ENCODE measurements around the gene MRPS26. TPM values are rescaled to one million over a fixed set of nuclear protein-coding genes. Genes with fewer than 3 reads are reported as not detected.
"Not testable (repeated sequence)": the region's sequence is repeated elsewhere in the genome, so short reads cannot be mapped to it uniquely, and the experiment has no call there.

MRPS26 gene
- 10 to 100 TPM; 33.1 to 44.1 TPM for total RNA-seq
- long read RNA-seq, transcript MRPS26-201 (4 exons, 1,127 nt), result major isoform, 65 of 78 reads
- long read RNA-seq, partial matches to known transcripts, result 9 of 78 reads
- long read RNA-seq, other reads (novel, unspliced or antisense), result 4 of 78 reads

DNA sequence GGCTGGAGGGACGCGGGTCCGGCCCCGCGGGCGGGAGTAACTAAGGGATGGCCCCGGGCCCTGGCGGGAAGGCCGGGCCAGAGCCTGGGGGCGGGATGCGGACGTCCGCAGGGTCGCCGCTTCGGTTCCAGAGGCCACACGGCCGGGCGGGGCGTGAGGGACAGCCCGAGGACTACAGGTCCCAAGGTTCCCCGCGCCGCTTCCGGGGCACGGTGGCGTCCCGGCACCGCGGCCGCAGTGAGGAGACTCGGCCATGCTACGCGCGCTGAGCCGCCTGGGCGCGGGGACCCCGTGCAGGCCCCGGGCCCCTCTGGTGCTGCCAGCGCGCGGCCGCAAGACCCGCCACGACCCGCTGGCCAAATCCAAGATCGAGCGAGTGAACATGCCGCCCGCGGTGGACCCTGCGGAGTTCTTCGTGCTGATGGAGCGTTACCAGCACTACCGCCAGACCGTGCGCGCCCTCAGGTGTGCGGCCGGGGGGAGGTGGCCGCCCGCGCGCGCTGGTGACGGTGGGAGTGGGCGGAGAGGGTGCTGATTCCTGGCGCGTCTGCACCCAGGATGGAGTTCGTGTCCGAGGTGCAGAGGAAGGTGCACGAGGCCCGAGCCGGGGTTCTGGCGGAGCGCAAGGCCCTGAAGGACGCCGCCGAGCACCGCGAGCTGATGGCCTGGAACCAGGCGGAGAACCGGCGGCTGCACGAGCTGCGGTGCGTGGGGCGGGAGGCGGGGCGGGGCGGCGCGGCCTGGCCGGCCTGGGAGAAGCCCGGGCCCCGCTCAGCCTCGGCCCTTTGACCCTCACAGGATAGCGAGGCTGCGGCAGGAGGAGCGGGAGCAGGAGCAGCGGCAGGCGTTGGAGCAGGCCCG lies at the start of gene MRPS26:
Gene MRPS26 (plus strand): TSS at position 237 of the 861 bp plus-strand sequence. CDS start 17 bp downstream, at position 254.
- peak; percentile 90 to 95 for DNase-seq
- intact Hi-C loops (cut with DNase I, micrococcal nuclease), result no loop called here
- ATAC-seq, result peak; percentile 90

DNA sequence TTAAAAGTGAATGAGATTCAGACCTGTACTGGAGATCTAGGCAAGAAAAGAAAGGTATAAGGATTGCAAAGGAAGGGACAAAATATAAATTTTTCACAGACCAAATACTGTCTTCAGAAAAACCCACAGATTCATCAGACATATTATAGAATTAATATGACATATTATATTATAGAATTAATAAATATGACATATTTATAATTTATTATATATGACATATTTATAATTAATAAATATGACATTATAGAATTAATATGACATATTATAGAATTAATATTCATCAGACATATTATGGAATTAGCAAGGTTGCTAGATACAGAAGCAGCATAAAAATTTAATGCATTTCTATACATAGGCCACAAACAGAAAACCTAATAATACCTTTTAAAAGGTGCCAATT lies 47.1 kb upstream of the MRPS26 start:
- no peak for DNase-seq
- intact Hi-C loops (cut with DNase I, micrococcal nuclease), result no loop called here
- no peak for ATAC-seq

DNA sequence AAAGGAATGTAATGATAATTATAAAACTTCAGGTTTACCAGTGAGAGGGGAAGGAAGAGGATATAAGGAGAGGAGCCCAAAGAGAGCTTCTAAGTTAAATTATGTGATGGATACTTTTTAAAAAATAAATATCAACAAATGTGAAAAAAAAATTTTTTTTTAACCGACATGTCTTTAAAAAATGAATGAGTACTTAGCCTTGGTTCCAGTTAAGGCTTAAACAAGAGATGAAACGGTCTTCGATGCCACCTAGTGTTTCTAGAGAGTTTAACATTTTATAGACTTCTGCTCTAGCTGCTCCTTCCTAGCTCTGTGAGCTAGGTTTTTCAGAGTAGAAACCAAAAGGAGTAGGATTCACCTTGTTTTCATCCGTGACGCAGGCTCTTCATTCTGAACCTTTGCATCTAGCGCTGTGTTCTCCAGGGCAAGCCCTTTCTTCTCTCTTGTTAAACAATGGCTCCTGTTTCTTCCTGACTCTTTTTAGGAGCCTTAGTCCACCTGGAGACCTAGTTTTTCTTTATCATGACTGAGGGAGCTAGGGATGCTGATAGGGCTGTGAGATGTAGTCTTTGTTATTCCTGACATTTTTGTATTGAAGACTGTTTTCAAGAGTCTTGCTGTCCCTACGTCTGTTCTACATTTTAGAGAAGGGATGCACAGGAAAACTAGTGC lies 44.9 kb upstream of the MRPS26 start:
- ATAC-seq, result peak; percentile 91
- DNase-seq, result no peak
- intact Hi-C loops (cut with DNase I, micrococcal nuclease), result no loop called here

DNA sequence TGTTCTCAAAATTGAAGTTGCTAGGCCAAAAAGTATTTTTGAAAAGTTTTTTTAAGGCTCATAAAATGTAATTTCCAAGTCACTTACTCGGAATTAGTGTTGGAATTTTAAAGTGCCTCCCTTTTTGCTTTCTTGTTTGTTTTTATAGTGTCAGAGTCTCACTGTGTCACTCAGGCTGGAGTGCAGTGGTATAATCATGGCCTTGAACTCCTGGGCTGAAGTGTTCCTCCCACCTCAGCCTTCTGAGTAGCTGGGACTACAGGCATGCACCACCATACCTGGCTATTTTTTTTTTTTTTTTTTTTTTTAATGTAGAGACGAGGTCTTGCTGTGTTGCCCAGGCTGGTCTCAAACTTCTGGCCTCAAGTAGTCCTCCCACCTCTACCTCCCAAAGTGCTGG lies 42.4 kb upstream of the MRPS26 start:
- no peak for DNase-seq
- intact Hi-C loops (cut with DNase I, micrococcal nuclease), result no loop called here
- no peak for ATAC-seq

DNA sequence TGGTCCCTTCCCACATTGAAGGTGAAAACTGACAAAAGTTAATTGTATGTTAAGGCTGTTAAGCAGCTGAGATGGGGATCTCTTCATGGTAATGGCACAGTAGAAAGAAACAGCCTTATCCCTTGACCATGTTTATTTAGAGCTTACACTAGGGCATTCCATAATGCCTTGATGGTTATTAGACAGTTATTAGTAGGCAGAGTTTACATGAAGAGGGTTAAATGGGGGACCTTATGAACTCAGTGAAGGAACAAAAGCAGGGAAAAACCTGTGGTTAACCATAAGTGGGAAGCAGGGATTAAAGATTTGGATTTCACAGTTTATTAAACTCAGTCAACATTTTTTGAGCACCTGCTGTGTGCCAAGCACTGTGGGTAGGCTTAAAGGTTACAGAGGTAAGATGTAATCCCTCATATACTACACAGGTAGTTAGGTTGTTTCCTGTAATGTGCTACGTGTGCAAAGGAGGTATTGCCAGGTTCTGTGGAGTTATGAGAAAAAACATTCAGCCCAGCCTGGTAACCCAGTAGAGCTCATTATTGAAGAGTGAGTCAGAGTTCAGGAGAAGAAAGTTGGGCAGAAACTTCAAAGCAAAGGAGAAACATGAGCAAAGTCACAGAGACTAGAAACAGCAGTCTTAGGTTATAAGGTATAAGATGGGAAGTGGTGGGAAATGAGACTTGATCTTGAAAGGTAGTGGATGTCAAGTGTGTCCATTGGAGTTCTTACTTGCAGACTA lies 34.7 kb upstream of the MRPS26 start:
- intact Hi-C loops (cut with DNase I, micrococcal nuclease), result no loop called here
- DNase-seq (no peak), ATAC-seq (no peak)

DNA sequence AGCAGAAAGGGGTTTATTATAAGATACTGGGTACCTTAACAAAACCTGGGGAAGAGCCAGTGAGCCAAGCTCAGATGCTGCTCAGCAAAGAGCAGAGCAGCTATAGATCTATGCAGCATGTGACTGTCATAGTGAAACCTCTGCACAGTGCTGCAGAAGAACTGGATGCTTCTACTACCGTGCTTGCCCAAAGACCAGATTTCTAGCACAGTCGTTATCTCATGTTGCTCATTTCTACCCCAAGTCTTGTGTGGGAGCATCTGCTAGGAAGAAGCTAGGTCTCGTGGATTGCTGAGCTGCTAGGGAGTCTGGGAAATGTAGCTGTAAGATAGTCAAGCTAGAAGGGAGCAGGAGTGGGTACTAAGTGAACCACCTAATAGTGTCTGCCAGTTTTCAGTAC lies 34.1 kb upstream of the MRPS26 start:
- intact Hi-C loops (cut with DNase I, micrococcal nuclease), result no loop called here
- DNase-seq, result no peak
- no peak for ATAC-seq

DNA sequence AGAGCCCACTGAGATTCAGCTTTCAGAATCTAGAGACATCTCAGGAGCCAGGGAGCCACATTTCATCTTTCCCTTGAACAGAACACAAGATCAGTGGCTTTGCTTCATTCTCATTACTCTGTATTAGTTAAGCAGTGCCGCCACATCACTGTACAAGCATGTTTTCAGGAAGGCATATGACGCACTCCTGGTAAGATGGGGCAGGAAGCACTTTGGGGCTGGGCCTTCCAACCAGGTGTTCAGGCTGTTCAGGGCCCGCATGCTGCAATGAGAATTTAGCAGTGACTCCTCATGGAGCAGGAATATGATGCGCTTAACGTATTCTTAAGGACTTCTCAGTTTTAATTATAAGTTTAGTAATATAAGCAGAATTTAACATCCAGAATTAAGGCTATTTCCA lies 32.1 kb upstream of the MRPS26 start:
- intact Hi-C loops (cut with DNase I, micrococcal nuclease), result no loop called here
- DNase-seq (no peak), ATAC-seq (no peak)

DNA sequence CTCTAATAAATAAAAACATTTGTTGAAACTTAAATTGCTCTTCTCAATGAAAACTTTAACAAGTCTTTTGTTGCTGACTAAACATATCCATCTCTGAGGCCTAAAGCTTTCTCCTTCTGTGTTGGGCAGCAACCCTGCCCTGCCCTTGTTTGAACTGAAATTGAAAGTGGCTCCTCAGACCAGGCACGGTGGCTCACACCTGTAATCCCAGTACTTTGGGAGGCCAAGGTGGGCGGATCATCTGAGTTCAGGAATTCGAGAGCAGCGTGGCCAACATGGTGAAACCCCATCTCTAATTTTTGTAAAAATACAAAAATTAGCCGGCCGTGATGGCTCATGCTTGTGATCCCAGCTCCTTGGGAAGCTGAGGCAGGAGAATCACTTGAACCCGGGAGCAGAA lies 31.7 kb upstream of the MRPS26 start:
- intact Hi-C loops (cut with DNase I, micrococcal nuclease), result no loop called here
- ATAC-seq (no peak), DNase-seq (no peak)

DNA sequence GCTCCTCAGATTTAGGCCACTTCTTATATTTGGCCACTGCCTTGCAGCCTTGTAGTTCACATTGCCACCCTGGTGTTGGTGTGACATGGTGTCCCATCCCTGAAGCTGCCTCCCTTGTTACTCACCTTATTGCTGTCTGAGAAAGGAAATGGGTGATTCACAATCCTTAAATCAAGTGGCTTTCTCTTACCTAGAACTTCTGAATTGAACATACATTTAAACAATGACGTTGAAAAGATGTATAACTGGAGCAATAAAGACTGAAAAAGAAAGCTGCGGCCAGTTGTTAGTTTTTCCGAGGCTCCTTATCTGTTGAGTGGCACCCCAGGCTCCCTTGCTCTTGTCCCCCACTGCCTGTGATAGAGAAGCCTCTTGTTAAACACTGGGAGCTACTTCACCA lies 31.2 kb upstream of the MRPS26 start:
- DNase-seq (no peak), ATAC-seq (no peak)
- intact Hi-C loops (cut with DNase I, micrococcal nuclease), result no loop called here

DNA sequence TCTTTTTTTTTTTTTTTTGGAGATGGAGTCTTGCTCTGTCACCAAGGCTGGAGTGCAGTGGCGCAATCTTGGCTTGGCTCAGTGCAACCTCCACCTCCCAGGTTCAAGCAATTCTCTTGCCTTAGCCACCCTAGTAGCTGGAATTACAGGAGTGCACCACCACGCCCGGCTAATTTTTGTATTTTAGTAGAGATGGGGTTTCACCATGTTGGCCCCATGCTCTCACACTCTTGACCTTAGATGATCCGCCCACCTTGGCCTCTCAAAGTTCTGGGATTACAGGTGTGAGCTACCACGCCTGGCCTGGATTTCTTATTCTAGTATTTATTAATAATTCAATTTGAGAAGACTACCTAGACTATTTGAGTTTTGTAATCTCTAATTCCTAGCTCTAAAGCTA lies 30.6 kb upstream of the MRPS26 start:
- DNase-seq; ATAC-seq; intact Hi-C loops (cut with DNase I, micrococcal nuclease): not testable (repeated sequence)

DNA sequence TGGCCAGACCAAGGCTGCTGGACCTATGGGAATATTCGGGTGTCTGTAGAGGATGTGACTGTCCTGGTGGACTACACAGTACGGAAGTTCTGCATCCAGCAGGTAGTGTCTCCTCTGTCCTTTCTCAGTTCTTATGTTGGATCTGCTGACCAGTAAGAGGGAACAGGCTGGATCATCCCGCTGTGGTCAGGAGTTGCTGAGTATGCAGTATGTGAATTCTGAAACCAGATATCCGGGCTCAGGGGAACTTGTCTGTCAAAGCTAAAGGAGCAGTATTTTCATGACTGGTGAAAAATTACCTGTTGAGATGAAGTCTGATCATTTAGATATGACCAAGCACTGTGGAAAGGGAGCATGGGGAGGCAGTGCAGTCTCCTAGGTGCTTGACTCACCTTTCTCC lies 24.5 kb upstream of the MRPS26 start:
- ATAC-seq (no peak), DNase-seq (no peak)
- intact Hi-C loops (cut with DNase I, micrococcal nuclease), result no loop called here

DNA sequence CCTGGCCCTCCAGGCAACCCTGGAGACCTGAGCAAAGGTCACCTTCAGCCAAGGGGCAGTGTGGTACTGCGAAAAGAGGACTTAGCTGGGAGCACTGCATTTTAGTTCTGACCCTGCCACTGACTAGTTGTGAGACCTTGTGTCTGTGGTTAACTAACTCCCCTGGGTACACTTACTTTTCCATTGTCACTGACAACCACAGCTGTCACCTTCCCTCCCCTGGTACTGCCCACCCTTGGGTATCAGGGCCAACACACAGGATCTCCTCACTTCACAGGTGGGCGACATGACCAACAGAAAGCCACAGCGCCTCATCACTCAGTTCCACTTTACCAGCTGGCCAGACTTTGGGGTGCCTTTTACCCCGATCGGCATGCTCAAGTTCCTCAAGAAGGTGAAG lies 24.1 kb upstream of the MRPS26 start:
- ATAC-seq (no peak), DNase-seq (no peak)
- intact Hi-C loops (cut with DNase I, micrococcal nuclease), result no loop called here

DNA sequence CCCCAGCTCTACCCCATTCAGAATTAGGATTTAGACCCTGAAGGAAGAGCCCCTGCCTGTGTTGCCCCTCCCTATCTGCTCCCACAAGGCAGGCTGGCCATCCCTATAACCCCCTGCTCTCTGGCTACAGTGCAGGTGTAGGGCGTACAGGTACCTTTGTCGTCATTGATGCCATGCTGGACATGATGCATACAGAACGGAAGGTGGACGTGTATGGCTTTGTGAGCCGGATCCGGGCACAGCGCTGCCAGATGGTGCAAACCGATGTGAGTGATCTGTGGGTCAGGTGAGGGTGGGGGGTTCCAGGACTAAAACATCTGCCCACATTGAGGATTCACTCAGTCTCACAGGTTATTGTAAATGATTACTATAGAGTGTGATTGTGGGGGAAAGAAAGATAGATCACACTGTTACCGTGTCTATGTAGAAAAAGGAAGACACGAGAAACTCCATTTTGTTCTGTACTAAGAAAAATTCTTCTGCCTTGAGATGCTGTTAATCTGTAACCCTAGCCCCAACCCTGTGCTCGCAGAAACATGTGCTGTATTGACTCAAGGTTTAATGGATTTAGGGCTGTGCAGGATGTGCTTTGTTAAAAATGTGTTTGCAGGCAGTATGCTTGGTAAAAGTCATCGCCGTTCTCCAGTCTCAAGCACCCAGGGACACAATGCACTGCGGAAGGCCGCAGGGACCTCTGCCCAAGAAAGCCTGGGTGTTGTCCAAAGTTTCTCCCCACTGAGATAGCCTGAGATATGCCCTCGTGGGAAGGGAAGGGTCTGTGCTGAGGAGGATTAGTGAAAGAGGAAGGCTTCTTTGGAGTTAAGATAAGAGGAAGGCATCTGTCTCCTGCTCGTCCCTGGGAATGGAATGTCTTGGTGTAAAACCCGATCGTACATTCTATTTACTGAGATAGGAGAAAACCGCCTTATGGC lies 23.0 kb upstream of the MRPS26 start:
- intact Hi-C loops (cut with DNase I, micrococcal nuclease); DNase-seq: not testable (repeated sequence)
- peak; percentile 26 for ATAC-seq

DNA sequence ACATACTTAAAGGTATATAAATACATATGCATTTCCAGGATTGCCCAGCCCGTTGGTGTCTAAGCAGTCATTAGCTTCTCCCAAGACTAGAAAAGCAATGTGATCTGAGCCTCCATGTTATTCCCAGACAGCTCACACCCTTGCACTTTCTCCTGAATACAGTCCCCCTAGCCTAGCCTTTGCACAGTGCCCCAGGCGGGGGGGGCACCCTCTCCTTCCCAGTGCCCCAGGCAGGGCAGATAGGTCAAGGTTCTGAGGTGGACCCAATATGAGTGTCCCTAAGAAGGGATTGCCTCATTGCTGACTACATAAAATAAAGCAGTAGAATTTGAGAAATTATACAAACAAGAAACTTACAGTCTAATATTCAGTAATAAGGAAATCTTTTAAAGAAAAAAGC lies 17.9 kb upstream of the MRPS26 start:
- intact Hi-C loops (cut with DNase I, micrococcal nuclease), result no loop called here
- no peak for ATAC-seq
- no peak for DNase-seq

DNA sequence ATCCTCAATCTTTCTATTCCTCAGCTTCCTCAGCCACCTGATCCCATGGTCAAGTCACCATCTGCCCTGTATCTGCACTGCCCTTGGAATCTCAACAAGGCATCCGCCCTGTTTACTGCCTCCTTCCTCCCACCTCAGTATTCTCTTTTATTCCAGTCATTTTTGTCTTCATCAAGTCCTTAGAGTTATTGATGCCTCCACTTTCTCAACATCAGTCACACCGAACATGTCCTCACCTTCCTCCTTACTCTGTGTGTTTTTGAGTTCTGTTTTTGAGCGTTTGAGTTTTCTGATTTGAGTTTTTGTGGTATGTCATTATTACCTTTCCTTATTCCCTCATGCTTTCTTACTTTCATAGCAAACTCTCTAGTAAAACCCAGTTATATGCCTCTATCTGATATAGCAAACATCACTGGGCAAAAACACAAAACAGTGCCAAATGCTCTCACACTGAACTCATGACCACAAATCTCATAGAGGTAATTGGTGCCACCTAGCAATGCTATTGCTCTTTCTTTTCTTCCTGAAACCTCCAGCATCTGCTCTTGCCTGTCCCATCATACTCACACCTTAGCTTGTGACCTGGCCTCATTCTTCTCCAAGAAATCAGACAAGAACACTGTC lies 14.2 kb upstream of the MRPS26 start:
- ATAC-seq (no peak), DNase-seq (no peak)
- intact Hi-C loops (cut with DNase I, micrococcal nuclease), result no loop called here

DNA sequence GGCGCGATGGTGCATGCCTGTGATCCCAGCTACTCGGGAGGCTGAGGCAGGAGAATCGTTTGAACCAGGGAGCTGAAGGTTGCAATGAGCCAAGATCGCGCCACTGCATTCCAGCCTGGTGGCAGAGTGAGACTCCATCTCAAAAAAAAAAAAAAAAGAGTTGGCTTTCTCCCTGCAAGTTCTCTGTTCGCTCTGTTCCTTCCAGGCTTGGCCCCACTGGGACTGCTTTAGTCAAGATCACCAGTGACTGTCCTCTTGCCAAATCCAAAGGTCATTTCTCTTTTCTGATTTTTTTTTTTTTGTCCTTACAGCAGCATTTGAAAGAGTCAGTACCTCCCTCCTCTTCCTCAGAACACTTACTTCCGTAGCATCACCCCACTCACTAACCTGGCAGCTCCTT lies 13.2 kb upstream of the MRPS26 start:
- intact Hi-C loops (cut with DNase I, micrococcal nuclease), result no loop called here
- ATAC-seq, result no peak
- DNase-seq, result no peak

DNA sequence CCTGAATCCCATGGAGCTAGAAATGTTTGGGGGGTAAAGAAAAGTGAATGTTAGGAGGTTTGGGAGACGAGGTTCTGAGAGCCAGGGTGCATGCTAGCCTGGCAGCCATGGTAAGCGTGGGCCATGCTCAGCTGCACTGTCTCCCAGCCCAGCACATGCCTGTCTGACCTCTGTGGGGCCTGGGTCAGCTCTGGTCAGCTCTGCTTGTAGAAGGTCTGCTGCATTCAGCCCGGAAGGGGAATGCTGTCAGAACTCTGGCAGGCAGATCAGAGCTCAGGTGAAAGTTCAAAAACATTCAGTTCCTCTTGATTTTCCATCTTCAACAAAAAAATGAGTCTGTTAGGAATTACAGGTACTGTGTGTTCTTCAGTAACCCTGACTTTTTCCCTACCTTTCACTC lies 8.2 kb upstream of the MRPS26 start:
- no peak for ATAC-seq
- intact Hi-C loops (cut with DNase I, micrococcal nuclease), result no loop called here

DNA sequence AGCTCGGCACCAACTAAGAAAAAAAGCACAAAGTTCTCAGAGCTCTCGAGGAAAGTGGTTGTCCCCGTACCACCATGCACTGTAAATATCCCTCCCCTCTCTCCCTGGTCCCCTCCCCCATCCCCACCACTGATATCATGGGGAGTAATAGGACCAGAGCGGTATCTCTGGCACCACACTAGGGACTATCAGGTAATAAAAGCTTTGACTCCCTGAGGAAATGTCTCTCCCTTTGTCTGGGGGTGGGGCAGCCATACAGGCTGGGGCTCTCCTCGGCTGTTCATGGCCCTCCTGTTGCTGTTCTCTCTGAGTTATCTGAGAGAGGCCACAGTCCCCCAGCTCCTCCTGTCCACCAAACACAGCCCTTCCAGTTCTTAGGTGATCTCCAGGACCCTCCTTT lies 7.4 kb upstream of the MRPS26 start:
- intact Hi-C loops (cut with DNase I, micrococcal nuclease), result no loop called here
- no peak for ATAC-seq

More for the DNA sequence above, 8.2 kb upstream of the MRPS26 start:
- DNase-seq, result no peak

More for the DNA sequence above, 7.4 kb upstream of the MRPS26 start:
- DNase-seq, result no peak
